ENCODE measurements around the gene LNX2. TPM values are rescaled to one million over a fixed set of nuclear protein-coding genes. Genes with fewer than 3 reads are reported as not detected.

Gene LNX2
- 7.9 TPM for polyA plus RNA-seq (2013, experiment 1 of 2)
- 9.3 TPM for polyA plus RNA-seq (2013, experiment 2 of 2)

GRCh38 chr13:27620377-27621115 is at the start of gene LNX2:
LNX2 (minus strand) TSS chr13:27620529; CDS start chr13:27581703, 38,826 bp downstream.
- peaks cover 3% of the 10 kb centered on the region for H3K9me3 ChIP-seq (ENCODE audit: control insufficient read depth, low read length)
- no peaks in the 10 kb centered on the region for H3K4me1 ChIP-seq (ENCODE audit: control insufficient read depth, insufficient read depth, low read length, poor library complexity, severe bottlenecking)
- H3K4me3 ChIP-seq (ENCODE audit: extremely low read depth, insufficient read depth, low read length, poor library complexity, severe bottlenecking) = peak within 1 kb of the TSS; percentile 82
- peak within 1 kb of the TSS; percentile 75 for H3K27ac ChIP-seq (ENCODE audit: low read depth, low read length, severe bottlenecking)
- H3K36me3 ChIP-seq (ENCODE audit: control insufficient read depth, insufficient read depth, low read length) = peaks cover 28% of the 10 kb centered on the region
- 0 to 1% methylated on average over 43 to 62 of the region's 79 CpGs for WGBS, 2 experiments (ENCODE audit: insufficient coverage in 2 of 2)

GRCh38 chr13:27667946-27668345 is 47.6 kb upstream of the LNX2 start:
- H3K36me3 ChIP-seq (ENCODE audit: control insufficient read depth, insufficient read depth, low read length) = peaks cover 8% of the 10 kb centered on the region
- 90% methylated on average over 2 of the region's 2 CpGs; no CpG with 5 or more reads in 1 of the 2 experiments for WGBS, 2 experiments (ENCODE audit: insufficient coverage in 2 of 2)
- H3K4me1 ChIP-seq (ENCODE audit: control insufficient read depth, insufficient read depth, low read length, poor library complexity, severe bottlenecking) = no peaks in the 10 kb centered on the region
- H3K27ac ChIP-seq (ENCODE audit: low read depth, low read length, severe bottlenecking) = no peak overlapping the region
- no peaks in the 10 kb centered on the region for H3K9me3 ChIP-seq (ENCODE audit: control insufficient read depth, low read length)
- no peak overlapping the region for H3K4me3 ChIP-seq (ENCODE audit: extremely low read depth, insufficient read depth, low read length, poor library complexity, severe bottlenecking)

DNA sequence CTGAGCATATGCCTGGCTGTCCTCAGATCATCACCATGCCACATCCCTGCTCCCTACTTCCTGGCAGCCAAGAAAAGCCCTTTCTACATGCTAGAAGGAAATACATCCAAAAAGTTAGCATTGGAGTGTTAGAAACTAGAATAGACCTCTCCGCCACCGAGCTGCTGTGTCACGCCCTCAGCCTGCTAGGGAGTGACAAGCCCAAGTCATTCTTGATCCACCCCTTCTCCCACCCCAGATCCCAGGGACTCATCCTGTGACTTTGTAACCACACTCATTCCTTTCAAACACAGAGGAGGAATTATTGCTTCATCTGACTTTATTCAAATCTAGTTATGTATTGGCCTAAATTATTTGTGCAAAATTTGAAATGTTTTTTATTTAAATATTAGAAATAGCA is 46.6 kb upstream of the LNX2 start:
- H3K27ac ChIP-seq (ENCODE audit: low read depth, low read length, severe bottlenecking) = no peak overlapping the region
- H3K4me1 ChIP-seq (ENCODE audit: control insufficient read depth, insufficient read depth, low read length, poor library complexity, severe bottlenecking) = no peaks in the 10 kb centered on the region
- WGBS, 2 experiments (ENCODE audit: insufficient coverage in 2 of 2) = 94% methylated on average over 3 of the region's 3 CpGs; no CpG with 5 or more reads in 1 of the 2 experiments
- peaks cover 8% of the 10 kb centered on the region for H3K36me3 ChIP-seq (ENCODE audit: control insufficient read depth, insufficient read depth, low read length)
- no peak overlapping the region for H3K4me3 ChIP-seq (ENCODE audit: extremely low read depth, insufficient read depth, low read length, poor library complexity, severe bottlenecking)
- H3K9me3 ChIP-seq (ENCODE audit: control insufficient read depth, low read length) = no peaks in the 10 kb centered on the region

GRCh38 chr13:27665761-27666160 is 45.4 kb upstream of the LNX2 start:
- 93 to 97% methylated on average over 16 to 17 of the region's 19 CpGs for WGBS, 2 experiments (ENCODE audit: insufficient coverage in 2 of 2)

DNA sequence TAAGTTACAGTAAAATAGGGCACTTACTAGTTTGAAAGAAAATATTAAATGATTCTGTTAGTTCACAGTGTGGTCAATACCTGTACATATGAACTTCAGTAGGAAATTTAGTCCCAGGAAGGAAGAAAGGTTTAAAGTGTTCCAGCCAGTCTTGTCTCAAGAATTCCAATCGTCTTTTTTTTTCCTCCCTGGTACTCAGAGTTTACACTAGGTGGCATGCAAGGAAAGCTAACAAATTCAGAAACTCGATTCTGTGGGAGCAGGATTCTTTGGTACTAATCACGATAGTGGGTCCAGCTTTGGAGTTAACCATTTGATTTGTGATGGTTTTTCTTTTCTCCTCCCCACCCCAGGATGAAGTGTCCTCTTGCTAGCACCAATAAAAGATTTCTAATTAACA is 45.0 kb upstream of the LNX2 start:
- 100% methylated on average over 1 of the region's 3 CpGs; no CpG with 5 or more reads in 1 of the 2 experiments for WGBS, 2 experiments (ENCODE audit: insufficient coverage in 2 of 2)
- H3K36me3 ChIP-seq (ENCODE audit: control insufficient read depth, insufficient read depth, low read length) = peaks cover 8% of the 10 kb centered on the region
- H3K9me3 ChIP-seq (ENCODE audit: control insufficient read depth, low read length) = no peaks in the 10 kb centered on the region
- H3K4me1 ChIP-seq (ENCODE audit: control insufficient read depth, insufficient read depth, low read length, poor library complexity, severe bottlenecking) = no peaks in the 10 kb centered on the region
- H3K27ac ChIP-seq (ENCODE audit: low read depth, low read length, severe bottlenecking) = no peak overlapping the region
- no peak overlapping the region for H3K4me3 ChIP-seq (ENCODE audit: extremely low read depth, insufficient read depth, low read length, poor library complexity, severe bottlenecking)

More at GRCh38 chr13:27665761-27666160, 45.4 kb upstream of the LNX2 start:
- no peaks in the 10 kb centered on the region for H3K4me1 ChIP-seq (ENCODE audit: control insufficient read depth, insufficient read depth, low read length, poor library complexity, severe bottlenecking)
- no peak overlapping the region for H3K4me3 ChIP-seq (ENCODE audit: extremely low read depth, insufficient read depth, low read length, poor library complexity, severe bottlenecking)
- no peak overlapping the region for H3K27ac ChIP-seq (ENCODE audit: low read depth, low read length, severe bottlenecking)
- no peaks in the 10 kb centered on the region for H3K9me3 ChIP-seq (ENCODE audit: control insufficient read depth, low read length)
- peaks cover 8% of the 10 kb centered on the region for H3K36me3 ChIP-seq (ENCODE audit: control insufficient read depth, insufficient read depth, low read length)

DNA sequence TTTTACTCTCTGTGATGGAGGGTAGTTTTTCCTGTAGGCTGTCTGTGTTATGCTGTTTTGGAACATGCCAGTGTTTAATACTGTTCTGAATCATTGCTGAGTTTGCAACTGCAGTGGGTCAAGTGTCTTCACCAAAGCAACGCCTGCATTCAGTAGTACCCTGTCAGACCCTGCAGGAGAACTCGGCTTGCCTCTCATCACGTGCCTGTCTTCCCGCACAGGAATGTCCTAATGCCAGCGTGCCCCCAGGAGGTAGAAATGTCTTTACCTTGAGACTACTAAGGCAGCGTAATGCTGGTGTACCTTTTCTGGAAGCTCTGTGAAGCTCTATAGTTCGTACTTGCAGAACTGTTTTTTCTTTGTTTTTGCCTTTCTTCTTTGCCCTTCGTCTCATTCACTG is 43.6 kb upstream of the LNX2 start:
- WGBS, 2 experiments (ENCODE audit: insufficient coverage in 2 of 2) = 84 to 93% methylated on average over 8 of the region's 8 CpGs

GRCh38 chr13:27662738-27663470 is 42.6 kb upstream of the LNX2 start:
- H3K36me3 ChIP-seq (ENCODE audit: control insufficient read depth, insufficient read depth, low read length) = peaks cover 15% of the 10 kb centered on the region
- H3K9me3 ChIP-seq (ENCODE audit: control insufficient read depth, low read length) = no peaks in the 10 kb centered on the region
- no CpG with 5 or more reads among the region's 2 CpGs for WGBS, 2 experiments (ENCODE audit: insufficient coverage in 2 of 2)
- no peak overlapping the region for H3K4me3 ChIP-seq (ENCODE audit: extremely low read depth, insufficient read depth, low read length, poor library complexity, severe bottlenecking)
- no peaks in the 10 kb centered on the region for H3K4me1 ChIP-seq (ENCODE audit: control insufficient read depth, insufficient read depth, low read length, poor library complexity, severe bottlenecking)
- no peak overlapping the region for H3K27ac ChIP-seq (ENCODE audit: low read depth, low read length, severe bottlenecking)

More for the DNA sequence above, 43.6 kb upstream of the LNX2 start:
- H3K9me3 ChIP-seq (ENCODE audit: control insufficient read depth, low read length) = no peaks in the 10 kb centered on the region
- H3K4me1 ChIP-seq (ENCODE audit: control insufficient read depth, insufficient read depth, low read length, poor library complexity, severe bottlenecking) = no peaks in the 10 kb centered on the region
- H3K36me3 ChIP-seq (ENCODE audit: control insufficient read depth, insufficient read depth, low read length) = peaks cover 15% of the 10 kb centered on the region
- no peak overlapping the region for H3K4me3 ChIP-seq (ENCODE audit: extremely low read depth, insufficient read depth, low read length, poor library complexity, severe bottlenecking)
- no peak overlapping the region for H3K27ac ChIP-seq (ENCODE audit: low read depth, low read length, severe bottlenecking)

- Histone ChIP-seq H3K4me1 (ENCODE audit: control insufficient read depth, insufficient read depth, low read length, poor library complexity, severe bottlenecking) (no peaks in the 10 kb centered on the region), H3K27ac (ENCODE audit: low read depth, low read length, severe bottlenecking) (no peak overlapping the region), H3K9me3 (ENCODE audit: control insufficient read depth, low read length) (no peaks in the 10 kb centered on the region), H3K36me3 (ENCODE audit: control insufficient read depth, insufficient read depth, low read length) (peaks cover 10% of the 10 kb centered on the region), H3K4me3 (ENCODE audit: extremely low read depth, insufficient read depth, low read length, poor library complexity, severe bottlenecking) (no peak overlapping the region)
These were observed 40.7 kb upstream of the LNX2 start for GRCh38 chr13:27661017-27661416.

- H3K27ac ChIP-seq (ENCODE audit: low read depth, low read length, severe bottlenecking) = no peak overlapping the region
- H3K4me1 ChIP-seq (ENCODE audit: control insufficient read depth, insufficient read depth, low read length, poor library complexity, severe bottlenecking) = no peaks in the 10 kb centered on the region
- no peaks in the 10 kb centered on the region for H3K9me3 ChIP-seq (ENCODE audit: control insufficient read depth, low read length)
- H3K36me3 ChIP-seq (ENCODE audit: control insufficient read depth, insufficient read depth, low read length) = peaks cover 7% of the 10 kb centered on the region
- H3K4me3 ChIP-seq (ENCODE audit: extremely low read depth, insufficient read depth, low read length, poor library complexity, severe bottlenecking) = no peak overlapping the region
- WGBS, 2 experiments (ENCODE audit: insufficient coverage in 2 of 2) = 86 to 96% methylated on average over 2 to 3 of the region's 6 CpGs
These were observed 40.2 kb upstream of the LNX2 start for GRCh38 chr13:27660511-27660910.

- H3K4me3 ChIP-seq (ENCODE audit: extremely low read depth, insufficient read depth, low read length, poor library complexity, severe bottlenecking) = no peak overlapping the region
- WGBS, 2 experiments (ENCODE audit: insufficient coverage in 2 of 2) = 85 to 90% methylated on average over 5 to 6 of the region's 7 CpGs
- peaks cover 10% of the 10 kb centered on the region for H3K36me3 ChIP-seq (ENCODE audit: control insufficient read depth, insufficient read depth, low read length)
- no peaks in the 10 kb centered on the region for H3K4me1 ChIP-seq (ENCODE audit: control insufficient read depth, insufficient read depth, low read length, poor library complexity, severe bottlenecking)
- no peak overlapping the region for H3K27ac ChIP-seq (ENCODE audit: low read depth, low read length, severe bottlenecking)
- H3K9me3 ChIP-seq (ENCODE audit: control insufficient read depth, low read length) = no peaks in the 10 kb centered on the region
These were observed 39.0 kb upstream of the LNX2 start for GRCh38 chr13:27659145-27659865.

All from mesodermal cell (in vitro differentiated cells).